WTC11 (cell line): ENCODE measurements around the gene P2RX6. TPM values are rescaled to one million over a fixed set of nuclear protein-coding genes. Genes with fewer than 3 reads are reported as not detected.

Experiments used
- ATAC-seq: fragments of 200-7000 bp; cut with Tn5 transposase; 2 replicates; pipeline ENCODE4 v1.10.0; 2021; ENCODE audit warnings: mild to moderate bottlenecking, moderate library complexity
- CTCF ChIA-PET: fragments of 300-600 bp; sonication (Branson Sonifier 250); formaldehyde crosslinking; loops from one replicate; lab custom pipeline; 2021; ENCODE audit warnings: antibody characterized with exemption; lab: Charles Lee
- POLR2A ChIA-PET: fragments of 350-600 bp; sonication (Branson Sonifier 250); formaldehyde crosslinking; loops from one replicate; lab custom pipeline; 2021; ENCODE audit warnings: antibody characterized with exemption; lab: Charles Lee
- DNase-seq: peaks from one replicate; pipeline ENCODE4 v3.0.0; 2021; ENCODE audit warnings: low spot score
- H3K27ac Mint-ChIP-seq: 2 replicates; pipeline ENCODE4 v1.8.0; 2021; ENCODE audit warnings: mixed read lengths
- H3K27me3 Mint-ChIP-seq: 2 replicates; pipeline ENCODE4 v1.8.0; 2021; ENCODE audit warnings: low read depth, mild to moderate bottlenecking, moderate library complexity, mixed read lengths
- H3K36me3 Mint-ChIP-seq: 2 replicates; pipeline ENCODE4 v1.8.0; 2021; ENCODE audit warnings: mixed read lengths
- H3K4me1 Mint-ChIP-seq: 2 replicates; pipeline ENCODE4 v1.8.0; 2022; ENCODE audit warnings: mixed read lengths
- H3K4me3 Mint-ChIP-seq: 2 replicates; pipeline ENCODE4 v1.8.0; 2021; ENCODE audit warnings: mild to moderate bottlenecking, moderate library complexity, mixed read lengths
- H3K9me3 Mint-ChIP-seq: 2 replicates; pipeline ENCODE4 v1.8.0; 2021; ENCODE audit warnings: mixed read lengths
- CDX4 ChIP-seq: fragments of 250-450 bp; sonication (Bioruptor Pico); IDR thresholded peaks from 2 replicates; pipeline ENCODE4 v1.9.0; 2021; ENCODE audit warnings: moderate library complexity, mild to moderate bottlenecking, inconsistent platforms, borderline replicate concordance
- E2F5 ChIP-seq: sonication (generic); formaldehyde crosslinking; IDR thresholded peaks from 2 replicates; pipeline ENCODE4 v1.8.1; 2022; ENCODE audit warnings: mild to moderate bottlenecking, moderate library complexity, missing genetic modification reagents
- ESRRA ChIP-seq: sonication (generic); formaldehyde crosslinking; IDR thresholded peaks from 2 replicates; pipeline ENCODE4 v1.8.1; 2022; ENCODE audit warnings: mild to moderate bottlenecking, missing genetic modification reagents, borderline replicate concordance
- GRHL2 ChIP-seq: fragments of 250-450 bp; sonication (Bioruptor Pico); IDR thresholded peaks from 2 replicates; pipeline ENCODE4 v1.8.0; 2022; ENCODE audit warnings: mild to moderate bottlenecking, moderate library complexity; ENCODE audit not compliant: insufficient replicate concordance, severe bottlenecking
- JAZF1 ChIP-seq: fragments of 250-450 bp; sonication (Bioruptor Pico); IDR thresholded peaks from 2 replicates; pipeline ENCODE4 v1.9.0; 2021; ENCODE audit warnings: moderate library complexity, mild to moderate bottlenecking, inconsistent platforms
- NFE2L1 ChIP-seq: sonication (generic); formaldehyde crosslinking; IDR thresholded peaks from 2 replicates; pipeline ENCODE4 v1.8.1; 2023; ENCODE audit warnings: missing genetic modification reagents
- PRRX2 ChIP-seq: fragments of 250-450 bp; sonication (Bioruptor Pico); IDR thresholded peaks from 2 replicates; pipeline ENCODE4 v1.8.0; 2021; ENCODE audit warnings: mild to moderate bottlenecking
- SOX15 ChIP-seq: fragments of 250-450 bp; sonication (Bioruptor Pico); IDR thresholded peaks from 2 replicates; pipeline ENCODE4 v1.9.0; 2021; ENCODE audit warnings: mild to moderate bottlenecking
- STAT6 ChIP-seq: sonication (generic); formaldehyde crosslinking; conservative IDR thresholded peaks from 2 replicates; pipeline ENCODE4 v1.8.1; 2023; ENCODE audit warnings: mild to moderate bottlenecking, low read depth, missing genetic modification reagents, moderate library complexity
- ZBTB21 ChIP-seq: sonication (generic); formaldehyde crosslinking; IDR thresholded peaks from 2 replicates; pipeline ENCODE4 v1.8.1; 2023; ENCODE audit warnings: mild to moderate bottlenecking, missing genetic modification reagents, borderline replicate concordance
- ZNF219 ChIP-seq: sonication (generic); formaldehyde crosslinking; IDR thresholded peaks from 2 replicates; pipeline ENCODE4 v1.8.0; 2023; ENCODE audit warnings: missing genetic modification reagents, mild to moderate bottlenecking, borderline replicate concordance
- ZNF317 ChIP-seq: sonication (generic); formaldehyde crosslinking; IDR thresholded peaks from 2 replicates; pipeline ENCODE4 v1.8.1; 2023; ENCODE audit warnings: low read depth, mild to moderate bottlenecking, moderate library complexity, missing genetic modification reagents, borderline replicate concordance
- ZNF416 ChIP-seq: fragments of 250-450 bp; sonication (Bioruptor Pico); IDR thresholded peaks from 2 replicates; pipeline ENCODE4 v1.9.0; 2021; ENCODE audit warnings: mild to moderate bottlenecking, inconsistent platforms
- ZNF425 ChIP-seq: fragments of 250-450 bp; sonication (Bioruptor Pico); conservative IDR thresholded peaks from 2 replicates; pipeline ENCODE4 v1.9.0; 2021; ENCODE audit warnings: mild to moderate bottlenecking
- ZSCAN18 ChIP-seq: fragments of 250-450 bp; sonication (Bioruptor Pico); IDR thresholded peaks from 2 replicates; pipeline ENCODE4 v2.1.2; 2022; ENCODE audit warnings: mild to moderate bottlenecking, moderate library complexity
- total RNA-seq: library from RNA; stranded (reverse); gene quantifications from 3 replicates; pipeline ENCODE4 v1.2.3, GENCODE V29; 2021

P2RX6 gene
- total RNA-seq, 1 experiment from 2014 or later = 0.13 TPM

- no peak for DNase-seq
- no peaks in the 10 kb centered on the region; the same call in 1 of the 2 replicates for H3K27me3 Mint-ChIP-seq
- no peak for TF ChIP-seq SOX15
- TF ChIP-seq JAZF1 (CRISPR knock-in tag) = no peak
- no peak for TF ChIP-seq E2F5 (CRISPR knock-in tag)
- no peak for TF ChIP-seq NFE2L1
- TF ChIP-seq, all 79 proteins: peak for 0
- Mint-ChIP-seq H3K9me3 (no peaks in the 10 kb centered on the region), H3K36me3 (no peaks in the 10 kb centered on the region), H3K4me1 (peaks cover 35% of the 10 kb centered on the region), H3K27ac (no peak overlapping the region; the same call in 1 of the 2 replicates), H3K4me3 (no peak overlapping the region)
- ATAC-seq = no peak; the same call in 1 of the 2 replicates
- CTCF ChIA-PET = interaction anchor here (1.5 kb wide), 2 partner anchors 30 to 51 kb away, joined by 10 to 14 read pairs; no protein-coding TSS in a partner anchor
- POLR2A ChIA-PET = interaction anchor here (1.4 kb wide), 1 partner anchor 70 kb away, joined by 3 read pairs; the partner anchor contains the start of gene LZTR1
Measured at GRCh38 chr22:21051145-21051830, 36.3 kb downstream of the P2RX6 start.

- DNase-seq (no peak), ATAC-seq (peak; percentile 54)
- peak overlapping the region; percentile 76 for H3K27ac Mint-ChIP-seq
- H3K36me3 Mint-ChIP-seq = no peaks in the 10 kb centered on the region
- TF ChIP-seq ZNF425 (no peak), CDX4 (CRISPR knock-in tag) (no peak)
- peak overlapping the region; percentile 29; the same call in 1 of the 2 replicates for H3K4me3 Mint-ChIP-seq
- ChIA-PET POLR2A (interaction anchor here (1.4 kb wide), 1 partner anchor 70 kb away, joined by 3 read pairs; the partner anchor contains the start of gene LZTR1), CTCF (interaction anchor here (1.5 kb wide), 2 partner anchors 31 to 51 kb away, joined by 10 to 14 read pairs; no protein-coding TSS in a partner anchor)
- H3K4me1 Mint-ChIP-seq = peaks cover 40% of the 10 kb centered on the region
- no peaks in the 10 kb centered on the region for H3K9me3 Mint-ChIP-seq
- H3K27me3 Mint-ChIP-seq = no peaks in the 10 kb centered on the region; the same call in 1 of the 2 replicates
Measured at GRCh38 chr22:21051831-21052400, 37.0 kb downstream of the P2RX6 start.

GRCh38 chr22:21052715-21053459 is 37.9 kb downstream of the P2RX6 start:
- no peak overlapping the region for H3K27ac Mint-ChIP-seq
- DNase-seq (no peak), ATAC-seq (no peak)
- H3K4me1 Mint-ChIP-seq = peaks cover 40% of the 10 kb centered on the region
- H3K27me3 Mint-ChIP-seq = no peaks in the 10 kb centered on the region; the same call in 1 of the 2 replicates
- no peaks in the 10 kb centered on the region for H3K36me3 Mint-ChIP-seq
- no peaks in the 10 kb centered on the region for H3K9me3 Mint-ChIP-seq
- POLR2A ChIA-PET = interaction anchor here (1.4 kb wide), 1 partner anchor 71 kb away, joined by 3 read pairs; the partner anchor contains the start of gene LZTR1
- CTCF ChIA-PET = interaction anchor here (1.5 kb wide), 2 partner anchors 32 to 50 kb away, joined by 10 to 14 read pairs; no protein-coding TSS in a partner anchor
- TF ChIP-seq GRHL2 (CRISPR knock-in tag) (no peak), ZNF219 (no peak)
- H3K4me3 Mint-ChIP-seq = no peak overlapping the region

GRCh38 chr22:21054046-21054713 is 39.2 kb downstream of the P2RX6 start:
- H3K4me3 Mint-ChIP-seq = no peak overlapping the region
- POLR2A ChIA-PET = no interaction called here
- TF ChIP-seq STAT6 (CRISPR knock-in tag) = no peak
- TF ChIP-seq ESRRA (CRISPR knock-in tag) = no peak
- no peak for TF ChIP-seq PRRX2 (CRISPR knock-in tag)
- no peak for TF ChIP-seq ZNF416 (CRISPR knock-in tag)
- no peak for TF ChIP-seq ZBTB21
- TF ChIP-seq ZNF219 = no peak
- TF ChIP-seq NFE2L1 = no peak
- TF ChIP-seq ZSCAN18 (CRISPR knock-in tag) = no peak
- no peak for TF ChIP-seq ZNF317 (CRISPR knock-in tag)

More at GRCh38 chr22:21054046-21054713, 39.2 kb downstream of the P2RX6 start:
- CTCF ChIA-PET = interaction anchor here (0.6 to 1.0 kb wide), 2 partner anchors 9 to 49 kb away, joined by 3 to 4 read pairs; no protein-coding TSS in a partner anchor
- H3K9me3 Mint-ChIP-seq = no peaks in the 10 kb centered on the region
- H3K27me3 Mint-ChIP-seq = no peaks in the 10 kb centered on the region; the same call in 1 of the 2 replicates
- peaks cover 40% of the 10 kb centered on the region for H3K4me1 Mint-ChIP-seq
- no peak for ATAC-seq
- no peaks in the 10 kb centered on the region for H3K36me3 Mint-ChIP-seq
- no peak for DNase-seq
- no peak overlapping the region for H3K27ac Mint-ChIP-seq
